ENCODE results near the gene ADGRA3.
"Not testable (repeated sequence)": the region's sequence is repeated elsewhere in the genome, so short reads cannot be mapped to it uniquely, and the experiment has no call there.

ADGRA3 gene

GRCh38 chr4:22477813-22478182 lies 38.1 kb downstream of the ADGRA3 start:
- no peak for DNase-seq (ENCODE audit: low read depth, low spot score)
- in situ Hi-C loops (cut with HindIII; ENCODE audit: low sequenced_read_pairs), result no loop called here
- no peak overlapping the region for H3K4me3 ChIP-seq (ENCODE audit: low read depth, low read length)
- TF ChIP-seq CTCF (IDR thresholded peaks at IDR 0.05; ENCODE audit: low read depth, low read length), result no peak

GRCh38 chr4:22477136-22477812 lies 38.6 kb downstream of the ADGRA3 start:
- no peak for TF ChIP-seq CTCF (IDR thresholded peaks at IDR 0.05; ENCODE audit: low read depth, low read length)
- in situ Hi-C loops (cut with HindIII; ENCODE audit: low sequenced_read_pairs), result no loop called here
- no peak overlapping the region for H3K4me3 ChIP-seq (ENCODE audit: low read depth, low read length)
- DNase-seq (ENCODE audit: low read depth, low spot score), result no peak

- no peak overlapping the region for H3K4me3 ChIP-seq (ENCODE audit: low read depth, low read length)
- no peak for TF ChIP-seq CTCF (IDR thresholded peaks at IDR 0.05; ENCODE audit: low read depth, low read length)
- in situ Hi-C loops (cut with HindIII; ENCODE audit: low sequenced_read_pairs), result no loop called here
- DNase-seq (ENCODE audit: low read depth, low spot score), result no peak
These were observed 39.9 kb downstream of the ADGRA3 start for GRCh38 chr4:22476011-22476410.

GRCh38 chr4:22475311-22475646 lies 40.6 kb downstream of the ADGRA3 start:
- H3K4me3 ChIP-seq (ENCODE audit: low read depth, low read length); in situ Hi-C loops (cut with HindIII; ENCODE audit: low sequenced_read_pairs); DNase-seq (ENCODE audit: low read depth, low spot score): not testable (repeated sequence)

GRCh38 chr4:22474636-22475310 lies 41.1 kb downstream of the ADGRA3 start:
- H3K4me3 ChIP-seq (ENCODE audit: low read depth, low read length), result no peak overlapping the region
- peak; percentile 62 for DNase-seq (ENCODE audit: low read depth, low spot score)
- no peak for TF ChIP-seq CTCF (IDR thresholded peaks at IDR 0.05; ENCODE audit: low read depth, low read length)
- in situ Hi-C loops (cut with HindIII; ENCODE audit: low sequenced_read_pairs), result no loop called here

- in situ Hi-C loops (cut with HindIII; ENCODE audit: low sequenced_read_pairs), result no loop called here
- TF ChIP-seq CTCF (IDR thresholded peaks at IDR 0.05; ENCODE audit: low read depth, low read length), result no peak
- H3K4me3 ChIP-seq (ENCODE audit: low read depth, low read length), result no peak overlapping the region
- peak; percentile 79 for DNase-seq (ENCODE audit: low read depth, low spot score)
These were observed 42.6 kb downstream of the ADGRA3 start for GRCh38 chr4:22473268-22473667.

GRCh38 chr4:22471999-22472461 lies 43.8 kb downstream of the ADGRA3 start:
- in situ Hi-C loops (cut with HindIII; ENCODE audit: low sequenced_read_pairs), result no loop called here
- DNase-seq (ENCODE audit: low read depth, low spot score), result no peak
- H3K4me3 ChIP-seq (ENCODE audit: low read depth, low read length), result no peak overlapping the region
- TF ChIP-seq CTCF (IDR thresholded peaks at IDR 0.05; ENCODE audit: low read depth, low read length), result no peak
